ENCODE data around the gene ZNHIT1.

Gene ZNHIT1

DNA sequence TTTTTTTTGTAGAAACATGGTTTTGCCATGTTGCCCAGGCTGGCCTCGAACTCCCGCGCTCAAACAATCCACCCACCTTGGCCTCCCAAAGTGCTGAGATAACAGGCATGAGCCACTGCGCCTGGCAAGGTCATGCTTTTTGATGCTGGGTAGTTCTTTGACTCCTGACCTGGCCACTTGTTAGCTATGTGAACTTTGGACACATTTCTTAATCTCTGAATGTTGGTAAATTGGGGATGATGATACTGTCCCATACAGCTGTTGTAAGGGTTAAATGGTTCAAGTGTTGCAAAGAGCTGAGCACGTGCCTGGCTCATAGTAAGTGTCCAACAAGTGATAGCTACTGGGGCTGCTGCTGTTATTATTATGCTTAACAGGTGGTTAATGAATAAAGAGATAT is 2.3 kb downstream of the ZNHIT1 start:
- DNase-seq = no peak

DNA sequence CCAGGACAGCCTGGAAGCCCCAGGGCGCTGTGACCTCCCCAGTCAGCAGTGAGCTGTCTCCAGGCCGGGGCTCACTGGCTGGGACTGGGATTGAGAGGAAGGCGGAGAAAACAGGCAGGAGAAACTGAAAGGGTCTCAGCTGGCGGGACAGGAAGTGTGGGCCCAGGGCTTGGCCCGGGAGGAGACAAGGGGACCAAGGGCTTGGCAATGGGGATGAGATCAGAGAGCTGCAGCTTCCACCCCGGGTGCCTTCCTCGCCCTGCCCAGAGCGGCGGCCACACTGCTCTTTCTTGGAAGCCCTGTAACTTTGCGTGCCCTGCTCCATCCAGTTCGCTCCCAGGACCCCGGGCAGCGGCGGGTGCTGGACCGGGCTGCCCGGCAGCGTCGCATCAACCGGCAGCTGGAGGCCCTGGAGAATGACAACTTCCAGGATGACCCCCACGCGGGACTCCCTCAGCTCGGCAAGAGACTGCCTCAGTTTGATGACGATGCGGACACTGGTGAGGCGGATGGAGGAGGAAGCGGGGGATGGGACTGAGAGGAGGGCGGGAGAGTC is 4.4 kb downstream of the ZNHIT1 start:
- DNase-seq = no peak

DNA sequence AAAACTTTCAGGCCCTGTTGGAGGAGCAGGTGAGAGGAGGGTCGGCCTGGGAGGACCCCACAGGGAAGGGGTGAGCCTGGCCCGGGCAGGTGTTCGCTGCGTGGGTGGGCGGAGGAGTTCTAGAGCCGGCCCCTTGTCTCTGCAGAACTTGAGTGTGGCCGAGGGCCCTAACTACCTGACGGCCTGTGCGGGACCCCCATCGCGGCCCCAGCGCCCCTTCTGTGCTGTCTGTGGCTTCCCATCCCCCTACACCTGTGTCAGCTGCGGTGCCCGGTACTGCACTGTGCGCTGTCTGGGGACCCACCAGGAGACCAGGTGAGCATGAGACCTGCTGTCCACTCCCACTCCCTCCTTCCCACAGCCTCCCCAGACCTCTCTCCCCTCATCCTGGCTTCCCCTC is 5.6 kb downstream of the ZNHIT1 start:
- no peak for DNase-seq

DNA sequence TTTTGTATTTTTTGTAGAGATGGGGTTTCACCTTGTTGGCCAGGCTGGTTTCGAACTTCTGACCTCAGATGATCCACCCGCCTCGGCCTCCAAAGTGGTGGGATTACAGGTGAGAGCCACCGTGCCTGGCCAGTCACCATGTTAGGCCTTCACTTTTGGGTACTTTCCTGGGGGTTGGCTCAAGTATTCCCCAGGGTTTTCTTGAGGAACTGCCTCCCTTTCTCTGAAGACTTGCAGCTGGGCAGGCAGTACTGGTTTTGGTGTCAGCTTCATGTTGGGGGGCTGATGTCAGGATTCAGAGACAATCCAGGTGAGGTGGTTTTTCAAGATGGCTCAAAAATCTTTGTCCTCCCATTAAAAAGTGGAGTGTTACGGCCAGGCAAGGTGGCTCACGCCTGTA is 7.7 kb downstream of the ZNHIT1 start:
- no peak for DNase-seq

DNA sequence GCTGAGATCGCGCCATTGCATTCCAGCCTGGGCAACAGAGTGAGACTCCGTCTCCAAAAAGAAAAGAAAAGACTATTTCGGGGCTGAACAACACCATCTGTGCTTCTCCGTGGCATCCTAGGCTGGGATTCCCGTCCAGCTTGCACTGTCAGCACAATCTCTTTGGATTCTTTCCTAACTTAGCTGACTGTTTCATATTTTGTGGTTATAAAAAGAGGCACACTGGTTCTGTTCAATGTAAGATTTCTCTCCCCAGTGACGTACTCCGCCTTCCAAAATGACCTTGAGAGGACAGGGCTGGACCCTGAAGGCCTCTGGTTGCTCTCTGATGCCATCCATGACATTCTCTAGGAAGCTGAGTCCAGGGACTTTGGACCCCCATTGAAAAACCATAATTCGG is 8.8 kb downstream of the ZNHIT1 start:
- no peak for DNase-seq

DNA sequence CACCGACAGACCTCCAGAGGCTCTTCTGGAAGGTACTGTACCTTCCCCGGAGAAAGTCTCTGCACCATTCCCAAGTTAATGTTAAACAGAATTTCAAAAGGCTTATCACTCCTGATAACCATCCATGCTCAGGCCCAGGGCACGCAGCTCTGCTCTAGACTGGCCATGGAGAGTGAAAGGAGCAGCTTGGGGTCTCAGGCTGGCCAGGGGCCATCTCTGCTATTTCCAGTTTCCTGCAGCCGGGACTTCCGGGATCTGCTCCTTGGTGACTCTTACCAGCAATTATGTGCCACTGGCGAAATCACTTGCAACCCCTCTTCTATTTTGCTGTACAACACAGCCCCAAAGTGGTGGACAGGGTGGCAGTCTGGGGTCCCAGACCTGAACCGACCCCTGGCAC is 13.7 kb downstream of the ZNHIT1 start:
- no peak for DNase-seq

DNA sequence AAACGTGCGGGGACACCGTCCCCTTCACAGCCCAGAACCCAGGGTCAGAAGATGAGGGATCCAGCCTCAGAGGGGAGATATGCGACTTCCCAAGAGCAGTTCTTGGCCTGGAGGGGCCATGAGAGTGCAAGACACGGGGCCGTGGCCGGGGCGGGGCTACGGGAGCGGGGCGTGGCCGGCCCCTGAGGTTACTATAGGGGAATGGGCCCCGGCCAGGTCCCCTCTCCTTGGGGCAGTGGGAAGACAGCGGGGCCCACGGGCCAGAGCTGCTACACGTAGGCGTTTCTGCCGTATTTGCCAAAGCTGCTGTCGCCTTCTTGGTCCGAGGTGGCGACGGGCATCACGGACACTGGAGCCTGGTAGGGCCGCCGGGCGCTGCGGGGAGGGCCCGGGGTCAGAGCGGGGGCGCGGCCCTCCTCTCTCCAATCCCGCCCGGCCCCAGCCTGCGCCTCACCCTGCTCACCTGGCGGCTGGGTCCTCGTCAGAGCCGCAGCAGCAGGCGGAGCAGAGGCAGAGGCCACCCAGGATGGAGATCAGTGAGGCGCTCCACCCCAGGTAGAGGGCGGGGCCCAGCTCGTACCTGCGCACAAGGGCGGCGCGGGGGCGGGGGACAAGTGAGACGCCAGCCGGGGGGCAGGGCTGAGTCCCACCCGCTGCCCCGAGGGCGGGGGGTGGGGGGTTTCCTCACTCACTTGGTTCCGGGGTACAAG is 14.3 kb downstream of the ZNHIT1 start:
- no peak for DNase-seq

DNA sequence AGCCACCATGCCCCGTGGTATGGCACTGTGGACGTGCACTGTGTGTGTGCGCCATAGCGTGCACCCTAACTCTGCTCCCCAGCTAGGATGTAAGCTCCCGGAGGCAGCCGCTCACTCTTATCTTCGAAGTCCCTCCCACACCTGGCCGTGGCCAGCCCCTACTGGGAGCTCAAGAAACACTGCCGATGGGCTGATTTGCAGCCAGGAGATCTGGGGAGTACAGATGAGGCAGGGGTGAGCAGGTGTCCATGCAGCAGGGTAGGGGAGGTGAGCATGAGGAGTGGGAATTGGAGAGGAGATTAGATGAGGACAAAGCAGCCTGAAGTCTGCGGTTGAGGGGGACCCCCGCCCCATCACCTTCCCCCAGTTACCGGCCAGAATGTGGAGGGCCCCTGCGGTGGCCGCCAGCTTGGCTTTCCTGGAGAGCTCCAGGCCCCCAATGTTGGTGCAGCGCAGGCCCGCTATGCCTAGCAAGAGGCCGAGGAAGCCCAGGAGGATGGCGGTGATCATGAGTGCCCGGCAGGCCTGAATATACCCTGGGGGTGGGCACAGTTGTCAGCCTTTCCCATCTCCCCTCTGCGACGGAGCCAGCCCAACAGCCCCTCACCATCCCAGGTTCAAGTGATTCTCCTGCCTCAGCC is 16.1 kb downstream of the ZNHIT1 start:
- no peak for DNase-seq

DNA sequence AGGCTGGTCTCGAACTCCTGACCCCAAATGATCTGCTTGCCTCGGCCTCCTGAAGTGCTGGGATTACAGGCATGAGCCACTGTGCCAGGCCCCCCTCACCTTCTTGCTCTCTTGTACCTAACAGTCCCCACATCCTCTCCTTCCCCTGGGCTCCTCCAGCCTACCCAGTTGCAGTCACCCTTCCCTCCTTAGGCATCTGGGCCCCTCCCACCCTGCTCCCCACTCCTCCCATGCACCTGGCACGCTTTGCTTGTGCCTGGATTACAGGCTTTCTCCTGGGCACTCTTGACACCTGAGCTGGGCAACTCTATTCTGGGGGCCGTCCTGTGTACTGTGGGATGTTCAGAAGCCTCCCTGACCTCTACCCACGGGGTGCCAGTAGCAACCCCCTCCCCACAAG is 16.7 kb downstream of the ZNHIT1 start:
- DNase-seq = no peak

DNA sequence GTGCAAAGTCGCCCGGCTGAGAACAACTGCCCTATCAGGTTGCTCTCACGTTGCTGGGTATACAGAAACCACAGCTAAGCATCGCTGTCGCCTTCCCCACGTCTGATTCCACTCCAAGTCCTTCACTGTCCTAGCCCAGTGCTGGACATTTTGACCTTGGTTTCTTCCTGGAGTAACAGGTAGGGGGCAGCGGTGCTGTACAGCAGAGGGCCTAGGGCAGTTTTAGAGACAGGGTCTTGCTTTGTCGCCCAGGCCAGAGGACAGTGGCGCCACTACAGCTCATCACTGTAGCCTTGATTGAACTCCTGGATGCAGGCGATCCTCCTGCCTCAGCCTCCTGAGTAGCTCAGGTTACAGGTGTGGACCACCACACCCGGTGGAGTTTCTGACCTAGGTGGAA is 17.1 kb downstream of the ZNHIT1 start:
- DNase-seq = no peak

DNA sequence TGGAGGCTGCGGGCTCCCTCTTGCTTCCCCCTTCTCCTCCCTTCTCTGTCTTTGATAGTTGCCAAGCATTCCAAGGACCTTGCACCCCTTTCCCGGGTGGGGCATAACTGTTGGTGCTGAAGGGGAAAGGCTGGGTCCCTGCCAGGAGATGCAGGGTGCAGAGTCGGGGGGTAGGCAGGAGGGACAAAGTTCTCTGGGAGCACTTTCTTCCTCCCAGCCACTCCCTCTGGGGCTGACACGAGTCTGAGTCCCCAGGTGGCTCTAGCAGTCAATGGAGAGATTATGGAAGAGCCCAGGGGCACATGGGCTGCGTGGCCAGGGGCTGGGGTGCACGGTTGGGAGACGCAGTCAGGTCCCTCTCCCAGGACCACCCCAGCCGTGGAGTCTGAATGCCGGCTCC is 17.6 kb downstream of the ZNHIT1 start:
- no peak for DNase-seq

DNA sequence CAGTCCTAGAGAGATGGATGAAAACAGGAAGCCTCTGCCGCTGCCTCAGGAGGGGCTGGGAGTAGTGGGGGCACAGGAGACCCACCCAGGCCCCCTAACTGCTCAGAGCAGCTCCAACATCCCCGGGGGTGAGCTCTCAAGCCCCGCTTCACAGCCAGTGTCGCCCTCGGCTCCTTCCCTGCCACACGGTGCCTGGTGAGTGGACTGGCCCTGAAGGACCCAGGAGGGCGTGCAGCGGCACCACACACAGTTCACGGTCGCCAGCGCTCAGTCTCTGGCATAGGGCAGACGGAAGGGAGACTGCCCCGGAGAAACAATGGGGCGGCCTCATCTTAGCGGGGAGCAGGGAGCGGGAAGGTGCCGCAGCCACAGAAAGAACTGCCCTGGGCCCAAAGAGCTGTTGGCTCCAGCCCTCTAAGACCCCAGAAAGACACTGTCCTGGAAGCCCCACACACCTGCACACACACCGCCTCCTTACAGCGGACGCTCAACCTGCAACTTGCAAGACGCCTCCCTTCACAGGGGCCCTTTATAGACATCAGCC is 18.4 kb downstream of the ZNHIT1 start:
- DNase-seq = no peak

DNA sequence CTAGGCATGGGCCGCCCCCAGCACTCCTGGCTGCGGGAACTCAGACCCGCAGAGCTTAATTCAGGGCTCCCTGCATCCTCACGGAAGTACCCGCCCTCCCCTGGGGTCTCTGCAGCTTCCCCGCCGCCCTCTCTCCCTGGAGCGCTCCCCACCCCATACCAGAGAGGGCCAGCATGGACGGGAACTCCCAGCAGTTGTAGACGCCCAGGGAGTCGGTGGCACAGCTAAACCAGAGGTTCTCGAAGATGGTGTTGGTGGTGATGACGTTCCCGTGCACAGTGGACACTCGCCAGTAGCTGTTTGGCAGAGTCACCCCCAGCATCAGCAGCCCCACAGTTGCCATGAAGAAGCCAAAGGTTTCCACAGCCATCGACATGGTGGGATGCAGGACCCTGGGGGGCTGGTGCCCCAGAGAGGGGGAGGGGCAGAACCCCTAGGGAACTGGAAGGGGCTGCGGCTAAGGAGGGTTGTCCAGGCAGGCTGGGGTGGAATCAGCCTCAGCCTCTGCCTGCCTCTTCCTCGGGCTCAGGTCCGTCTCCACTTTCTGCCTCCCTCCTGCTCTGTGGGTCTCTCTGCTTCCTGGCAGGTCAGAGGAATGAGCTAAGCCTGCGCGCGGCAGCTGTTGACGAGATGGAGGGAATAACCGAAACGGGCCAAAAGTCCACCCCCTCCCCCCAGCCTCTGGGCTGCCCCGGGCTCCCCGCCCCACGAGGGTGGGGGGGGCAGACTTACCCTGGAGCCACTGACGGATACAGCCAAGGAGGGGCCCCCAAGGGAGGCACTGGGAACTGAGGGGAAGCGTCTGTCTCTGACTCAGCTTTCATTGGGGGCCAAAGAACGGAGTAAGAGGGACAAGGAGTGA is 19.5 kb downstream of the ZNHIT1 start, which contains the start of gene CLDN15:
Gene CLDN15, minus strand, starts transcription at position 597 of the 862 bp plus-strand sequence. Its CDS starts 221 bp downstream, at position 376.
- no peak for DNase-seq

DNA sequence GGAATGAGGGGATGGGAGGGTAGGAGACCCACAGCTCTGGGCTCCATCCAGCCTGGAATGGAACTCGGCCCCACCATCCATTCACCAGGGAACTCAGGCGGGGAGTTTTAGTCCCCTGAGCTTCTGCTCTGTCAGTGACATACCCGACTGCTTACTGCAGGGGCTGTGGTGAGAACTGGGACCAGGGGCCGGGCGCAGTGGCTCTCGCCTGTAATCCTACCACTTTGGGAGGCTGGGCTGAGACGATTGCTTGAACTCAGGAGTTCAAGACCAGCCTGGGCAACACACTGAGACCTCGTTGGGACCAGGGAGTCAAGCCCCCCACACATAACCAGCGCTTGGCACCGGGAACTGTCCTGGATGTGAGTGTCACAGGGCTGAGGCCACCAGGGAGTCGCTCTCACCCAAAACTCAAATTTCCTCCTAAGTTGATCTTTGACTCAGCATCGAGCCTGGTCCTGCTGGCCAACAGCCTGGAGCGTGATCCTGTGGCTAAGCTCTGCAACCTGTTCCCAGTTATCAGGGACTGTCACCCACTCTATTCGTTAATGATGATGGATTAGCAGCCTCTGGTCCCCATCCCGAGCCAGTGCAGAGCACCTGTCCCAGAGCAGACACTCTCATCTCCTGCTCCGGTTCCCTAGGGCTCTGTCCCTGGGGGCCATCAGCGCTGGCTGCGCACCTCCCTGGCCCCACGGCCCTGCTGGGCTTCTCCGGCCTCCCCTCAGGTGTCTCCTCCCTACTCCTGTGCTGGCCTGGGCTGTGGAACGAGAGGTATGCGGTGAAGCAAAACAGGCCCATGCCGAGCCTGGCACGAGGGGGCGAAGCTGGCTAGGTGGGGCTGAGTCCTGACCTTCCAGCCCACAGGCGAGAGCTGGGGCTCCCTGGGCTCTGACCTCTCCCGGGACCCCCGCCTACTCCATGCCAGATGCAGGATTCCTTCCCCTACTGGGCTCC is 20.5 kb downstream of the ZNHIT1 start:
- DNase-seq = no peak

DNA sequence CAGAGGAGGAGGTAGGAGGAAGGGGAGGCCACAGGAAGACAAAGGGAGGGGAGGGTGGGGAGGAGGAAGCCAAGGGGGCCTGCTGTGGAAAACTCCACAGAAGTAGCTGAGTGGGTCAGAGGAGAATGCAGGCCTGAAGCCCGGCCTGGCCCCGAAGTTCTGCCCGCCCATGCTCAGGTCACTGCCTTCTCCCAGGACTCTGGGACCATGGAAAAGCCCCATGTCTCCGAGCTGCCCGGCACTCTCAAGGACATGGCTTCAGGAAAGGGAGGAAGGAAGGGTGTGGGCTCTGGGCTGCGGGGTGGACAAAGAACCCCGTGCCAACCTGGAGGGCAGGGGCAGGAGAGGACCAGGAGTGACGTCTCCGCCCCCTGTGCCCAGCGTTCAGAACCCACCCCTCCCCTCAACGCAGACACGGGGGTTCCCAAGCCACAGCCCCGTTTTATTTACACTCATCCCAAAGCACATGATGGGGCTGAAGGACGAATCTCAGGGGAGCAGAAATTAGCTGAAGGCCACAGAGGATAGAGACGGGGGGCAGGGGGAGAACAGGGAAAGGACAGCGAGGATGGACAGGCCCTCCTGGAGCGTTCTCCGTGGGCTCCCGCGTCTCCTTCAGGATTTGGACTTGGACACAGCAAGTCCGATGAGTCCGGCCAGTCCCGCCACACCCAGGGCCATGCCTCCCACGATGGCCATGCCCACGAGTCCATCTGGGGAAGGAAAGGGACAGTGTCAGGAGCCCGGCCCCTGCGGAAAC is 21.4 kb downstream of the ZNHIT1 start:
- no peak for DNase-seq

DNA sequence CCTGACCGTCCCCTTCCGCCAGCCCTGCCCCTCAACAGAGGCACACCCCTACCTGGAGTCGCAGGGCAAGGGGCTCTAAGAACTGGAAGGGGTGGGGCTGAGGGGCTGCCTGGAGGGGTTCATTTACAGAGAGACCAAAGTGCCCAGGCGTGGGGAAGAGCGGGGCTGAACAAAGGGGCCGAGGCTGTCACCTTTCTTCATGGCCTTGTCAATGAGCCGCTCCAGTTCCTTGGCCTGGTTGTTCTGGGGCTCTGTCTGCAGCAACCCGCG is 21.9 kb downstream of the ZNHIT1 start:
- DNase-seq = no peak

DNA sequence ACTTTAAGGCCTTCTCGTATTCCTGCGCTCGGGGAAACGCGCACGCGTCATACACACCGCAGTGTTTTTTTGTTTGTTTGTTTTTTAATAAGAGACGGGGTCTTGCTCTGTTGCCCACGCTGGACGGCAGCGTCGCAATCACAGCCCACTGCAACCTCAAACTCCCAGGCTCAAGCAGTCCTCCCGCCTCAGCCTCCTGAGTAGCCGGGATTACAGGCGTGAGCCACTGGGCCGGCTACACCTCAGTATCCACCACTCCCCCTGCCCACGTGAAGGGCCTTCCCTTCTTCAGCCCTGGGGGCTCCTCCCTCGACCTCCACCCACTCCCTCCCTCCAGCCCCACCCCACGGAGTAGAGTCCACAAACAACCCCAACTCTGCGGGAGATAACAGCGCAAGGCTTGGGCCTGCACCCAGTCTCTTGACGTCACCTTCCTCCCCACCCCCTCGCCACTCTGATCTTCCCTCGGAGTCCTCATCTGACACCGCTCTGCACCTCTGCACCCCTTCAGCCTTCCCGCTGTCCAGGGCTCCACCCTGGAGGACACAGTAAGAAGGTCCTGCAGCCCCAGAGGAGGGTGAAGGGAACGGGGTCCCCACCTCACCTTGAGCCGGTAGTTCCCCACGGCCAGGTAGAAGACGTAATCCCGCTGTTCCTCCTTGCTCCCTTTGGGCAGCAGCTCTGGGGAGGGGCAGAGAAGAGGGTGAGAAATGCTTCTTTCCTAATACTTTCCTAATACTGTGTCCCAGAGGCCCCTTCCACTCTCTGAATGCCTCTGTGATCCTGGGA is 22.5 kb downstream of the ZNHIT1 start:
- DNase-seq = no peak

DNA sequence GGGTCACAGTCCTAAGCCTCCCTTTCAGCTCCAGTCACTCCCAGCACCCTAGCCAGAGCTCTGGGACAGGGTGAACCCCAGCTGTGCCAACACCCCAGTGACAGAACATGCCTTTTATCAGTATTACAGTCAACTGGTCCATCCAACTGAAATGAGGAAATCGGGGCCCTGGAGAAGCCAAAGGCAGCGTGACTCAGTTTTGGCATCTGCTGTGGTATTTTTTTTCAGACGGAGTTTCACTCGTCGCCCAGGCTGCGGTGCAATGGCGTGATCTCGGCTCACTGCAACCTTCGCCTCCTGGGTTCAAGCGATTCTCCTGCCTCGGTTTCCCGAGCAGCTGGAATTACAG is 23.0 kb downstream of the ZNHIT1 start:
- no peak for DNase-seq

DNA sequence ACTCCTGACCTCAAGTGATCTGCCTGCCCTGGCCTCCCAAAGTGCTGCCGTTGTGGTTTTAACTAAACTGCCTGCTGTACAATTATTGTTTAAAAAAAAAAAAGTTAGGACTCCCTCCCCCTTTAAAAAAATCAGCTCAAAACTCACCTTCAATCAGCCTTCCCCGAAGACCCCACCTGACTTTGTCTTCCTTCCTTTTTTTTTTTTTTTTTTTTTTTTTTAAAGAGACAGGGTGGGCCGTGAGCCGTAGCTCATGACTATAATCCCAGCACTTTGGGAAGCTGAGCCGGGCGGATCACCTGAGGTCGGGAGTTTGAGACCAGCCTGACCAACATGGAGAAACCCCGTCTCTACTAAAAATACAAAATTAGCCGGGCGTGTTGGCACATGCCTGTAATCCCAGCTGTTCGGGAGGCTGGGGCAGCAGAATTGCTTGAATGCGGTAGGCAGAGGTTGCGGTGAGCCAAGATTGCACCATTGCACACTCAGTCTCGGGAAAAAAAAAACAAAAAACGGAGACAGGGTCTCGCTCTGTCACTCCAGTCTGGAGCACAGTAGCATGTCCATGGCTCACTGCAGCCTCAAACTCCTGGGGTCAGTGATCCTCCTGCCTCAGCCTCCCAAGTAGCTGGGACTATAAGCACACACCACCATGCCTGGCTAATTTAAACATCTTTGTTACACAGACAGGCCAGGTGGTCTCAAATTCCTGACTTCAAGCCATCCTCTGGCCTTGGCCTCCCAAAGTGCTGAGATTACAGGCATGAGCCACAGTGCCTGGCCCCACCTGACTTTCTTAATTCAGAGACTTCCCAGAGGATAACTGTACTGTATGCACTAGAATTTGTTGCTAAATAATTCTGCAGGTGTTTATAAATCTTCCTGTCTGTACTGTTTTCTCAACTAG is 23.7 kb downstream of the ZNHIT1 start:
- DNase-seq = no peak

Measured in activated T-cell treated with anti-CD3 and anti-CD28 coated beads for 4 hours (primary cell).